ENCODE data around the gene SDC3.
"Not testable (repeated sequence)": the region's sequence is repeated elsewhere in the genome, so short reads cannot be mapped to it uniquely, and the experiment has no call there.

The SDC3 gene

DNA sequence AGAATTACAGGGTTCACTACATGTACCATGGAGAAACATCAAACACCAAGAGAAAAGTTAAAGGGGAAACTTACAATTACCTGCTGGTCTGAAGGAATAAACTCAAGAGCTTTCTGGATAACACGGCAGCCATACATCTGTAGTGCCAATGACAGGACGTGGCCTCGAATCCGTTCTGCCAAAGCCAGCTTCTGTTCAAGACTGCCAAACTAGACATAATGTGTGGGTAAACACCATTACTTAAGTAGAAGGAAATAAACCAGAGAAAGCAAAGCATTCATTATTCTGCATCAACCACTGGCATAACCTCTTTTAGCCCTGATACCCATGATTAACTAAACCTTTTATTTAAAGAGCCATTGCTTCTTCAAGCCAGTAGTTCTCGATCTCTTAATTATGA, 41.5 kb upstream of the SDC3 start:
- TF ChIP-seq, protein P1, sequence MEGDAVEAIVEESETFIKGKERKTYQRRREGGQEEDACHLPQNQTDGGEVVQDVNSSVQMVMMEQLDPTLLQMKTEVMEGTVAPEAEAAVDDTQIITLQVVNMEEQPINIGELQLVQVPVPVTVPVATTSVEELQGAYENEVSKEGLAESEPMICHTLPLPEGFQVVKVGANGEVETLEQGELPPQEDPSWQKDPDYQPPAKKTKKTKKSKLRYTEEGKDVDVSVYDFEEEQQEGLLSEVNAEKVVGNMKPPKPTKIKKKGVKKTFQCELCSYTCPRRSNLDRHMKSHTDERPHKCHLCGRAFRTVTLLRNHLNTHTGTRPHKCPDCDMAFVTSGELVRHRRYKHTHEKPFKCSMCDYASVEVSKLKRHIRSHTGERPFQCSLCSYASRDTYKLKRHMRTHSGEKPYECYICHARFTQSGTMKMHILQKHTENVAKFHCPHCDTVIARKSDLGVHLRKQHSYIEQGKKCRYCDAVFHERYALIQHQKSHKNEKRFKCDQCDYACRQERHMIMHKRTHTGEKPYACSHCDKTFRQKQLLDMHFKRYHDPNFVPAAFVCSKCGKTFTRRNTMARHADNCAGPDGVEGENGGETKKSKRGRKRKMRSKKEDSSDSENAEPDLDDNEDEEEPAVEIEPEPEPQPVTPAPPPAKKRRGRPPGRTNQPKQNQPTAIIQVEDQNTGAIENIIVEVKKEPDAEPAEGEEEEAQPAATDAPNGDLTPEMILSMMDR (conservative IDR thresholded peaks at IDR 0.05; ENCODE audit: control insufficient read depth, insufficient read depth, low read depth, low read length): no peak
- no peak for DNase-seq (ENCODE audit: low read depth)

DNA sequence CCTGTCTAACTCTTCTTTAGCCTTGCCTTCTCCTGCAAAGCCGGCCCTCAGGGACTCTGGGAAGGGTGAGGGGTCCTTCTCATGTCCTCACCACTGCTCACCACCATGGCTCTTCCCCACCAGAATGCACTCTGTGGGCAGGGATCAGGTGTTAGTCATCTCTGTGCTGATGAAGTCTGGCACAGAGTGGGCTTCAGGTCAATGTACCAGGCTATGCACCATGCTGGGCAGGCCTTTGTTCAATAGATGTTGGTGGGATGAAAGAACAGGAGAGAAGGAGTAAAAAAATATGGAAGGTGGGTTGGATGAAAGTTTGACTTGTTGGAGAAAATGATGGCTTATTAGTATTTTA, 40.9 kb upstream of the SDC3 start:
- not testable (repeated sequence) for H3K4me3 ChIP-seq (ENCODE audit: control insufficient read depth, low read depth, low read length); DNase-seq (ENCODE audit: low read depth)

More for the DNA sequence above, 41.5 kb upstream of the SDC3 start:
- no peak overlapping the region for H3K4me3 ChIP-seq (ENCODE audit: control insufficient read depth, low read depth, low read length)

DNA sequence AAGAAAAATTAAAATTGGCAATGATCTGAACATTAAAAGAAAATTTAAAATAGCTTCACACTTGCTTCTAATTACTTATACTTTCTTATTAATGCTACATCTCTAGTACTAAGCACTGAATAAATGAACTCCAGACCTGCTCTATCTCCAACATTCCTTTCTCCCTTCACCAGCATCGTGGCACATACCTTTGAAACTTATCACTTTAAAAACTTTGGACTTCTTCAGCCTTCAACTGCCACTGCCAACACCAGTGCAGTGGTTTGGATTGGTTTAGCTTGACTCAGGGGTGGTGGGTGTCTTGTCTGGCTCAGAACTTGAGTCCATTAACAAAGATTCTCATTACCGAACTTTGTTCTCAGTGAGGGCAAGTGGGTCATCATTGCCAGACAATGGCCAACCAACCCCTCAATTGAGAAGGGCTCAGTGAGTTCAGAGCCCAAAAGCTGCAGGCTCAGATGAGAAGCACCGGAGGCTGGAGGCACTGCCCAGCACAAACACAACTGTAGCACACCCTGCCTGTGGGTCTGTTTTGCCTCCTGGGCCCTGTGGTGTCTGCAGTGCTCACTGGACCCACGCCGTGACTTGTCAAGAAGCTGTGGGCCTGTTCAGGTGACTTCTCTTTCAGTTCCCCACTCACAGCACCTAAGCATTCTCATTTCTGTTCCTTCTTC, 40.4 kb upstream of the SDC3 start:
- not testable (repeated sequence) for H3K4me3 ChIP-seq (ENCODE audit: control insufficient read depth, low read depth, low read length)

DNA sequence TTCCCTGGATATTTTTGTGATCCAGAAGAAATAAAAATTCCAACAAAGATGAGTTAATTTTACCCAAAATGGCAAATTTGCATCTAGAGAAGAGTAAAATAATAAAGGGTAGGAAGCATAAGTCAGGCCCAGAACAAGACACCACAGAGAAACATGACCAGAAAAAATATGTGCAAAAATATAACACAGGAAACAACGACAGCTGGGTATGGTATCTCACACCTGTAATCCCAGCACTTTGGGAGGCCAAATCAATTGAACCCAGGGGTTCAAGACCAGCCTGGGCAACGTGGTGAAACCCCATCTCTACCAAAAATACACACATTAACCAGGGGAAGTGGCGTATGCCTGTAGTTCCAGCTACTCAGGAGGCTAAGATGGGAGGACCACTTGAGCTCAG, 39.7 kb upstream of the SDC3 start:
- no peak for DNase-seq (ENCODE audit: low read depth)
- H3K4me3 ChIP-seq (ENCODE audit: control insufficient read depth, low read depth, low read length): no peak overlapping the region
- TF ChIP-seq, protein P1 (conservative IDR thresholded peaks at IDR 0.05; ENCODE audit: control insufficient read depth, insufficient read depth, low read depth, low read length): no peak

More for the DNA sequence above, 40.4 kb upstream of the SDC3 start:
- not testable (repeated sequence) for DNase-seq (ENCODE audit: low read depth)

DNA sequence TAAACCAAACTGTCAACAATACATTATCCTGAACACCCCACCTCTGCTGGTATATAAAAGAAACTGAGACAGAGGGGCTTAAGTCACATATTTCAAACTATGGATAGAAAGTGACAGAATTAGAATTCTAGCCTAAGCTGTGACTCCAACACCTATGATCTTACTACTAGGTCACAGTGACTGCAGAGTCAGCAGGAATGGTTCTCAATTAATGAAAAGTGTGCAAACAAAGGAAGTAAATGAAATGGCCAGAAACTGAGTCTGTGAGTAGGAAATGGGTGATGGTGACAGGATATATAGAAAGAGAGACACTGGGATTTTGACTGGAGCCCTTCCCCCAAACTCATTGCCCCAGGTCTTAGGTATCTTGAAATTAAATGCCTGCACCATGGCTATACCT, 38.7 kb upstream of the SDC3 start:
- TF ChIP-seq, protein P1 (conservative IDR thresholded peaks at IDR 0.05; ENCODE audit: control insufficient read depth, insufficient read depth, low read depth, low read length): no peak
- no peak overlapping the region for H3K4me3 ChIP-seq (ENCODE audit: control insufficient read depth, low read depth, low read length)
- no peak for DNase-seq (ENCODE audit: low read depth)

DNA sequence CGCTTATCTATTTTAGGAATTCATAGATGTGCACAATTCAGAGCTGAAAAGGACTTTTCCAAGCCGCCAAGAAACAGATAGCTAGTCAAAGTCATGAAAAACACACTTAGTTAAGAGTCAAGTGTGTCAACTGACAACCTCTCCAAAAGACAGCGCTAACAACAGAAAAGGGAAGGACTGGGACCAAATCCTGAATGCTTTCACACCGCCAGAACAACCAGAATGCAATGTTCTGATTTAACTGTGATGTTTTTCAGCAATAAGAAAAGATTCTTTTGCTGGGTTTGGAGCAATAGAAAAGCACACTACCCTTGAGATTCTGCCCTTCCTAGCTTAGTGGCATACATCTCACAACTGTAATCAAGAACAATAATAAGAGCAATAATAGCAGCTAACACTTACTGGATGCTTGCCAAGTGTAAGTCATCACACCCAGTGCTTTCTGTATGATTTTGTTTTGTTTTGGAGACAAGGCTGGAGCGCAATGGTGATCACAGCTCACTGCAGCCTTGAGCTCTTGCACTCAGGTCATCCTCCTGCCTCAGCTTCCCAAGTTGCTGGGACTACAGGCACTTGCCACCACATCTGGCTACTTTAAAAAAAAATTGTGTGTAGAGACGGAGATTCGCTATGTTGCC, 33.9 kb upstream of the SDC3 start:
- no peak overlapping the region for H3K4me3 ChIP-seq (ENCODE audit: control insufficient read depth, low read depth, low read length)
- no peak for DNase-seq (ENCODE audit: low read depth)
- TF ChIP-seq, protein P1 (conservative IDR thresholded peaks at IDR 0.05; ENCODE audit: control insufficient read depth, insufficient read depth, low read depth, low read length): no peak

DNA sequence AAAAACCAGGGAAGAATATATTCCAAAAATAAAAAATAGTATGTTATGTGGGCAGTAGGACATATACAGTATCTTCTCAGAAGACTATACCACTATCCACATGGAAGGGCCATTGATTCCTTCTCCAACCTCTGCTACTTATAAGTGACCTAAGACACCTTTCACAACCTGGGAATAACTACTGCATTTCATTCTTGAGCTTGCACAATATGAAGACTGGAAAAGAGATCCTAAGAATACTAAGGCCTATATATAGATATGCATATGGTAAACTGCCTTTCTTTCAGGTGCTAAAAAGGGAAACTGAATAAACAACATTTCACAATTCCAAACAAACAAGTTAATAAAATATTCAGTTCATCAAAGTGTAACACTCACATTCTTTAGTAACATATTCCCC, 32.0 kb upstream of the SDC3 start:
- TF ChIP-seq, protein P1 (conservative IDR thresholded peaks at IDR 0.05; ENCODE audit: control insufficient read depth, insufficient read depth, low read depth, low read length): no peak
- no peak overlapping the region for H3K4me3 ChIP-seq (ENCODE audit: control insufficient read depth, low read depth, low read length)
- DNase-seq (ENCODE audit: low read depth): no peak
